Endothelial cell of umbilical vein (primary cell): ENCODE data around the gene ICAM5.

Experiments used
- CTCF ChIP-seq, 2 donors: IDR thresholded peaks; 1 replicate in 1 of 2; 2 replicates in 1 of 2; pipeline ENCODE4 v1.5.1; 2011; ENCODE audit warnings: low read length in 2 of 2, mild to moderate bottlenecking in 2 of 2, moderate library complexity in 2 of 2, control low read depth in 1 of 2, inconsistent platforms in 1 of 2, low read depth in 1 of 2; ENCODE audit not compliant: insufficient read depth in 1 of 2; ENCODE audit errors: extremely low read depth in 1 of 2
- POLR2A ChIP-seq: IDR thresholded peaks from 2 replicates; pipeline ENCODE4 v1.6.1; 2012; ENCODE audit warnings: low read depth, mild to moderate bottlenecking, control low read depth, low read length
- POLR2AphosphoS5 ChIP-seq: IDR thresholded peaks from 2 replicates; pipeline ENCODE4 v1.6.1; 2012; ENCODE audit warnings: low read depth, mild to moderate bottlenecking, control low read depth, low read length, moderate library complexity; ENCODE audit not compliant: insufficient read depth

DNA sequence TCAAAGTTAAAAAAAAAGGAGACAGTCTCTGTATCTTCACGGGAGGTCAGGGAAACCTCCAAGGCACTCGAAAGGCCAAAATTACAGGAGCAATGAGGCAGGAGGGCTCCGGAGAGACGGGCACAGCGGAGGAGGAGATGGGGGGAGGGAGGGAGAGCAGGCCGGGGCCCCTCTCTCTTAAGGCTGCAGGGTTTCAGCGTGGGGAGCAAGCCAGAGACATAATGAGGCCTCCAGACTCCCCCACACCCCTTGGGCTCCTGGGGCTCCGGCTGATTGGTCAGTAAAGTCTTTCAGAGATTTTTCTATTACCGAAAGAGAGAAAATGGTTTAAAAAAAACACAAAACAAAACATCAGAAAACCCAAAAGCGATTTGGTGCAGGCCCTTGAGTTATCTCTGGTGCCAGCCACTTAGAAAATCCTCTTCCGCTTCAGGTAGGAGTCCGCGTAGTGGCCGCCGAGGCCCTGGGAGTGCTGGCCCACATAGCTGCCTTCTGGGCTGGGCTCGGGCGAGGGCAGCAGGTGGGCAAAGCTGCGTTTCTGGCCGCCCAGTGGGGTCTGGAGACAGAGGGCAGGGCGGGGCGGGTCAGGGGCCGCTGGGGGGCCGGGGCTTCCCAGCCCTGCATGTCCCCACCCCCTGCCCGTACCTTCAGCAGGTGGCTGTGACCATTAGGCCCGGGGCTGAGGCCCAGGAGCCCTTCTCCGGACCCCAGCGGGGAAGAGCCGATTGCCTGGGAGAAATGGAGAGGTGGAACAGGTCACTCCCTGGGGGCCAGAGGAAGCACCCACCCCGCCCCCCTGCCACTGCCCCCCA, 27.5 kb downstream of the ICAM5 start:
- TF ChIP-seq CTCF (IDR thresholded peaks at IDR 0.05; ENCODE audit: extremely low read depth in 1 of 2, insufficient read depth in 1 of 2, low read depth in 1 of 2, low read length in 2 of 2), result no peak
- TF ChIP-seq POLR2AphosphoS5, result no peak
- TF ChIP-seq POLR2A, result no peak
